ENCODE results near the gene NECTIN1. TPM values are rescaled to one million over a fixed set of nuclear protein-coding genes. Genes with fewer than 3 reads are reported as not detected.
A peak's percentile ranks its signal among the peaks of the same experiment; 100 is the strongest.

The NECTIN1 gene, protein sequence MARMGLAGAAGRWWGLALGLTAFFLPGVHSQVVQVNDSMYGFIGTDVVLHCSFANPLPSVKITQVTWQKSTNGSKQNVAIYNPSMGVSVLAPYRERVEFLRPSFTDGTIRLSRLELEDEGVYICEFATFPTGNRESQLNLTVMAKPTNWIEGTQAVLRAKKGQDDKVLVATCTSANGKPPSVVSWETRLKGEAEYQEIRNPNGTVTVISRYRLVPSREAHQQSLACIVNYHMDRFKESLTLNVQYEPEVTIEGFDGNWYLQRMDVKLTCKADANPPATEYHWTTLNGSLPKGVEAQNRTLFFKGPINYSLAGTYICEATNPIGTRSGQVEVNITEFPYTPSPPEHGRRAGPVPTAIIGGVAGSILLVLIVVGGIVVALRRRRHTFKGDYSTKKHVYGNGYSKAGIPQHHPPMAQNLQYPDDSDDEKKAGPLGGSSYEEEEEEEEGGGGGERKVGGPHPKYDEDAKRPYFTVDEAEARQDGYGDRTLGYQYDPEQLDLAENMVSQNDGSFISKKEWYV
- polyA plus RNA-seq (ENCODE audit: insufficient read length): 29.1 TPM

DNA sequence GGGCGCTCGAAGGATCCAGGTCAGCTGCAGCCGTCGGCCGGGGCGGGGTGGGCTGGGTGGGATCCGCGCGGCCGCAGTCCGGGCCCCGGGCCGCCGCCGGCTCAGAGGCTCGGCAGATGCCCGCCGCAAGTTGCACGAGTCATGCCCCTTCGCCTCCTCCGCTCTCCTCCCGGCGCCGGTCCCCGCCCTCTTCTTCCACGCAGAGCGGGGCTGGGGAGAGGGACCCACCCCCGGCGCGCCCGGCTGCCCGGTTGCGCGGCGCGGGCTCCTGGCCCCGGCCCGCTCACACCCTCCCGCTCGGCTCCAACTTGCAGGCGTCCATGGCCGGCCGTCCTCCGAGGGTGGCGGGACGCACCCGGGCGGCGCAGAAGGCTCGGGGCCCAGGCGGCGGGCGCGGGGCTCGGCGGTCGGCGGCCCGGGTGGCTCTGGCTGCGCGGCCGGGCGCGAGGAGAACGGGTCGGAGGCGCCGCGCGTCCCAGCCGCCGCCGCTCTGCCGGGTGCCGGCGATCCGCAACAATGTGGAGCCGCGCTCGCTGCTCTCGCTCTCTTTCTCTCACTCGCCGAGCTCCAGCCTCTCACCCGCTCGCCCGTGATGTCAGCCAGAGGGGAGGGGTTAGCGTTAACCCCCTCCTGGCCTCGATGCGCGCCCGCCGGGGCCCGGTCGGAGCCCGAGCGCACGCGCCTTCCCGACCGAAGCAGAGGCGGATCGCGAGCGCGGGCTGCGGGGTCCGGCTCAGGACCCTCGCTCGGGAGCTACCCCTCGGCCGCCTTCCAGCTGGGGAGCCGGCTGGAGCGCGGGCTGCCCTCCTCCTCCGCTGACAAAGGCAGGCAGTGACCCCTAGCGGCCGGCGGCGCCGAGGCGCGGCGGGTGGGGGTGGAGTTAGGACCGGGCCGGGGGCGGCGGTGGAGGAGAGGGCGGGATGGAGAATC is at the start of gene NECTIN1:
TSS of gene NECTIN1 (minus strand) at position 550 of the 930 bp plus-strand sequence. CDS start 647 bp downstream, outside the sequence.
- DNase-seq: peak; percentile 92

DNA sequence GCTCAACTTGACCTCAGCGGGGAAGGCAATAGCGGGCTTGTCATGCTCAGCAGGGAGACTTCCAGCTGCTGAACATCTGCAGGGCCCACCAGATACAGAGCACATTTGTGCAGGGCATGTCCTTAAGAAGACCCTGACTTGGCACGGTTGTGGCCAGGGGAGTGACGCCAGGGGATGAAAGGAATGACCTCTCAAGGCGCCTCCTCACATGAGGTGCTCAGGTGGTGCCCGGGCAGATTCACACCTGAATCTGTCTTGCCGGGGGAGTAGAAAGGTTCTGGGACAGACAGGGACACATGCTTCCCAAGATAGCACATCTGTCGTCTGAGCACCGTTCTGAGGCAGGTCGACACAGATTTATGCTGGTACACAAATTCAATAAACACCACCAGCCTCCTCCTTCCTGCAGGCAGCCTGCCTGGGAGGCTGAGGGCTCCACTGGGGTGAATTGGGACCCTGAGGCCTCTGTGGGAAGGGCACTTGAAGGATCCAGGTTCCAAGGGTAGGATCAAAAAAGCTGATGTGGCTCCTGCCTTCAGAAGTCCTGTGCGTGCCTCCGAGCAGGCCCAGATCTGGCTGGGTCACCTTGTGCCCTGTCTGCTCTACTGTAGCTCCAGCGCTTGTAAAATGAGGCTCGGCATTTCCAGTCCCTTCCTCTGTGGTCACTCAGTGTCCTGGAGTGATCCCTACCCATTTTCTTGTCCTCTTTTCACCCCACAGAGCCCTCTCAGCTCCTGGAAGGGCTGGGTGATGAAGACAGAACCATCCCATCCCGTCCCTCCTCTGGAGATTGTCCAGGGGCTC is 49.6 kb upstream of the NECTIN1 start:
- DNase-seq: no peak

- DNase-seq: no peak
These were observed 48.9 kb upstream of the NECTIN1 start for GRCh38 chr11:119777940-119778339.

DNA sequence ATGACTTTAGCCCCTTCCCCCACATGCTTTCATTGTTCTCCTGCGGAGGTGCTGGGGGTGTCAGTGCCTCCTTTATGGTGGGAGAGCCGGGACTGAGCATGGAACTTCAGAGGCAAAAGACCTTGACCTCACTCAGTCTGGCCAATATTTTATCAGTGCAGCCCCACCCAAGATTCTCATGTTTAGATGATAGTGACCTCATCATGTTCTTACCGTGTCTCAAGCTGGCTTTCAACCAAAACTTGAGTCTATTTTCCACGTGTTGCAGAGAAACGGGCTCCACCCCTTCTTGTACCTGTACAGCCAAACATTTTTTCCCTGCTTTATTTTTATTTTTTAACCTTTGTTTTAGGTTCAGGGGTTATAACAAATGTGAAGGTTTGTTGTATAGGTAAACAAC is 47.7 kb upstream of the NECTIN1 start:
- no peak for DNase-seq

- DNase-seq: no peak
These were observed 47.1 kb upstream of the NECTIN1 start for GRCh38 chr11:119776031-119776636.

DNA sequence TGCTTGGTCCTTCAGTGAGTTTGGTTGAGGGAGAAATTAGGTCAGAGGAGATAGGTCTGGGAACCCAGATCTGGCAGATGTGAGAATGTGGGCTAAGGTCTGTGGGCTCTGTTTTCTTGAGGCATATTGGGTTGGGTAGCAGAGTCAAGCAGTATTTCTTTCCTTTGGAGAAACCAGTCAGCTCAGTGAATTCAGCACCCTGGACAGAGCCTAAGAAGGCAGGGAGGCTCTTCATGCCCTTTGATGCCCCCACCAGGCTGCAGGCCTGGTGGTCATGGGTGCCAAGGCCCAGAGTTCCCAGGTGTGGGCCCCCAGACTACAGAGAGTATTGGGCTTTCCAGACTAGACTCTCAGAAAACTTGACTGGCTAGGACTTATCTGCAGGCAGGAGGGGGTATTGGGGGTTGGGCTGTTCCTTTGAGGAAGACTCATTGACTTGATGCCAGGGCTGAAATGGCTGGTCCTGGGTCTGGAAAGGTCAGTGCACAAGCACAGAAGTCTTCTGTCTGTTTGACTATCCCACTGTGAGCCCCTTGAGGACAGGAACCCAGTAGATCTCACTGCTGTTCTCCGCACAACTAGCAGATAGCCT is 45.3 kb upstream of the NECTIN1 start:
- DNase-seq: peak; percentile 33

GRCh38 chr11:119772641-119773415 is 43.8 kb upstream of the NECTIN1 start:
- no peak for DNase-seq

DNA sequence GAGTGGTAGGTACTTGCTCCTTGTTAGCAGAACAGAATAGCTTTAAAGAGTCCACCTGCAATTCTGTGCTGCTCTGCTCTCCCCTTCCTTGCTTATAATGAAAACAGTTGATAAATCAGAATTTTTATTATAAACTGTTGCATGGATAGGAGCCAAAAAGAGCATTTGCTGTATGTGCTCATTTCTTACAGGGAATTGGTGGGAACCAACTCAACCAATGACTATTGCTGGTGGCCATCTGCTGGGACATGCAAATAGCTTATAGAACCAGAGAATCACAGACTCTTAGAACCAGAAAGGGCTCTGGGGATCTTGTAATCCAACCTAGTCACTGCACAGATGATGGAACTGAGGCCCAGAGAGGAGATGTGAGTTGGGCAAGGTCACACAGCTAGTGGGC is 43.1 kb upstream of the NECTIN1 start:
- DNase-seq: no peak

DNA sequence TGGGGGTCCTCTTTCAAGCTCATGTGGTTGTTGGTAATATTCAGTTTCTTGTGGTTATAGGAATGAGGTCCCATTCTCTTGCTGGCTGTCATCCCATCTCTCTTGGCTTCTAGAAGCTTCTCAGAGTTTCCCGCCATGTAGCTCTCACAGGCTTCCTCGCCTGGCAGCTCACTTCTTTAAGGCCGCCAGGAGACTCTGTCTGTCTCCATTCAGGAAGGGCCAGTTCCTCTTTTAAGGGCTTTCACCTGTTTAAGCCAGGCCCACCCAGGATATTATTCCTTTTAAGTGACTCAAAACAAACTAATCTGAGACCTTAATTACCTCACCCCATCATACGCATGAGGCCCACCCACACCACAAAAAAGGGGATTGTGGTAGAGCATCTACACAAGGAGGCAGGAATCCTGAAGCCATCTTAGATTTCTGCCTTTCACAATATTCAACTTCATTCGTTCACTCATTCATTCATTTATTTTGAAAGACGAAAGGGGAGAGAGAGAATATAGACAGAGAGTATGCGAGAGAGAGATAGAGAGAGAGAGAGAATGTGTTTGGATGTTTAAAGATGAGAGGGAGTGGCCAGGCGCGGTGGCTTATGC is 42.3 kb upstream of the NECTIN1 start:
- no peak for DNase-seq

GRCh38 chr11:119765628-119766027 is 36.6 kb upstream of the NECTIN1 start:
- no peak for DNase-seq

DNA sequence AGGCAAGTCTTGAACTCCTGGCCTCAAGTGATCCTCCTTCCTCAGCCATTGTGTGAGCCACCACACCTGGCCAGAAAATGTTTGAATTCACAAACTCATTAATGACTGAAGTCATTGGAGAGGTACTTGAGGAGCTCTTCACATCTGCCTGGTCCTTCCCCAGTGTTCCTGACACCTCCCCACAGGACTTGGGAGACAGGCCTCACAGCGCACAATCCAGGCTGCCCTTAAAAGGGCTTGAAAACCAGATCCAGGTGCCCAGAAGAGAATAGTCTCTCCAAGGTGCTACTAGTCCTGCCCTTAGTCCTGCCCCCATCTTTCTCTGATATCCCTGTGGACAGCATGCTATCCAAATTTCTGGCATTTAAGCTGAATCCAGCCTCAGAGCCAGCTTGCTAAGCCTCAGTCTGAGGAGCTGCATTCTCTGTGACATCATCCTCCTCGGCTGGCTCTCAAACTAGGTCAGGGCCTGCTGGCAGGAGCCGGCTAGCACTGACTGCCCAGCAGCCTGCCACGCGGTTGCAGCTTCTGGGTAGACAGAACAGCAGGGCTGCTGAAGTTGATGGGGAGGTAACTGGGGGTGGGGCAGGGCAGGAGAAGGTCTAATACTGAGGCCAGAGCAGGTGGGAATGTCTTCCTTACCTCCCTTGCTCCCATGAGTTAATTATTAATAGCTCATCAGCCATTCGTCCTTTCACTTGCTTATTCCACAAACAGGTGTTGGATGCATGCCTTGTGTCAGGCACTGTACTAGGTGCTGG is 35.3 kb upstream of the NECTIN1 start:
- peak; percentile 48 for DNase-seq

DNA sequence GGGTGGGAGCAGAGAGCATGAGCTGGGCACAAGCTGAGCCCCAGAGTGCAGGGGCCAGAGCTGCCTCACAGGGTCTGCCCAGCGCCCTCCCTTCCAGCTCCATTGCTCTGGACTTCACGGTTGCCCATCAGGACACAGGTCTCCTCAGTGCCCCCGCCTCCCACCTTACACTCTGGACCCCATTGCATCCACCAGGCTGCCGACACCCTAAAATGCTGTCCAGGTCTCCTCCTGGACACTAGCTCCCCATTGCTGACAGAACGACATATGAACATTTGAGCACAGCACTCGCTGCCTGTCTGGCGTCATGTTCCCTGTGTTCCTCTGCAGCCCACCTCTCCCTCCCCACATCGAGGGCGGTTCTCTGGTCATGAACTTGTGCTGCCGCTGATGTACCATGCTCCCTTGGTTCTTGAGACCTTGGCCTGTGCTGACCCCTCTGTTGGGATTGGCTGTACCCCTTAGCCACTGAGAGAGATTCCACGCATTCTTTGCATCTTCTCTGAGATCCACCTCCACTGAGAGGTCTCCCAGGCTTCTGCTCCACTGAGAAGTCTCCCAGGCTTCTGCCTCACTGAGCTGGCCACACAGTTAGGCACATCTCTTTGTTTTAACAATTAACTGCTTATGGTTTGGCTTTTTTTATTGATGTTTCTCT is 34.2 kb upstream of the NECTIN1 start:
- DNase-seq: no peak

DNA sequence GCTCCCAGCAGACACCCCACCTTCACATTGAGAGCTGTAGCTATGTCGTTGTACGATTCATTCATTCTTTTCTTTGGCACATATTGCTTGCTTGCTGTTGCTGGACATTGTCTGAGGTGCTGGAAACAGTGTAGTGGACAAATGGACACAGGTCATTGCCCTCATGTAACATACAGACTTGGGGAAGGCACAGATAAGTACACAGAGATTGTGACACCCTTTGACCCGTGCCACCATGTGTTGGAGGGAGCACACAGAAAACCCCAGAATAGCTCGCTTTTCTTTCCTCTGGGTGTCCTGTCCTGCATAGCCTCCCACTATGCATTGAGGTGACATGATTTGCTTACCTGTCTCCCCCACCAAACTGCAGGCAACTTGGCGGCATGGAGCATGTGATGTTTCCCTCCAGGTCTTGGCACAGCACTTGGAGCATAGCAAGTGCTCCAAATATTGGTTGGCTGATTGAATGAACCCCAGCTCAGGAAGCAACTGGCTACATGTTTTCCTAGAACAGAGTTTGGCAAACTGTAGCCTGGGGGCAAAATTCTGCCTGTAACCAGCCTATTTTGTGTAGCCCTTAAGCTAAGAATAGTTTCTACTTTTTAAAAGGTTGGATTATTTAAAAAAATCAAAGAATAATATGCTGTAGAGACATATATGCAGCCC is 30.9 kb upstream of the NECTIN1 start:
- no peak for DNase-seq

- no peak for DNase-seq
These were observed 30.3 kb upstream of the NECTIN1 start for GRCh38 chr11:119759324-119759723.

DNA sequence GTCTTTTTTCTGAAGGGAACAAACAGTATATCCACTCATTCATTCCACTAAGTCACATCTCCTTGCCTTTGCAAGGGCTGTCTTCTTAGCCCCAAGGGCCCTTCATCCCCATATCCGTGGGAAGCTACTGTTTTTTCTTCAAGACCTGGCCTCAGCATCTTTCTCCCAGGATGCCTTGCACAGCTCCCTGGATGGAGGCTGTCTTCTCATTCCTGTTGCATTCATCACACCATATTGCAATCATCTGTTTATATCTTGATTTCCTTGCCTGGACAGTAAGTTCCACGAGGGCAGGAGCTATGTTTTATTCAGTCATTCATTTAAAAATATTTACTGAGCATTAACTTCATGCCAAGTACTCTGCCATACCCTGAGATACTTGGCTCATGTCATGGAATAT is 29.3 kb upstream of the NECTIN1 start:
- no peak for DNase-seq

GRCh38 chr11:119757378-119757777 is 28.4 kb upstream of the NECTIN1 start:
- no peak for DNase-seq

DNA sequence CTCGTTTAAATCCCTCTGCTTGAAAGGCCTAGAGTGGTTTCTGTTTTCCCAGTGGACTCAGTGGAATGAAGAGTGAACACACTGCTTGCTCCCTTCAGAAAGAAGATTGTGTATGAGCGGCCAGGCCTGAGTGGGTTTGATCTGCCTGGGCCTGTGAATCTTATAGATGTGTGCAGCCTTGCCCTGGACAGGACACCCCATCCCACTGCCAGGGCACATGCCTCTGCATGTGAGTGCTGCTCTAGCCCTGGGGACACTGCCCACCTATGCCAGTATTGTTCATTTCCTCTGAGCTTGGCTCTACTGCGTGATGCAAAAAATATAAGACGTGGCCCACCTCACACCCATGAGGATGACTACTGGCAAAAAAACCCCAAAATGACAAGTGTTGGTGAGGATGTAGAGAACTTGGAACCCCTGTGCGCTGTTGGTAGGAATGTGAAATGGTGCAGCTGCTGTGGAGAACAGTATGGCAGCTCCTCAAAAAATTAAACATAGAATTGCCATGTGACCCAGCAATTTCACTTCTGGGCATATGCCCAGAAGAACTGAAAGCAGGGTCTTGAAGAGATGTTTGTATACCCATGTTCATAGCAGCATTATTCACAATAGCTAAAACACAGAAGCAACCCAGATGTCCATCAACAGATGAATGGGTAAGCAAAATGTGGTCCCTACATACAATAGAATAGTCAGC is 27.3 kb upstream of the NECTIN1 start:
- no peak for DNase-seq

Measured in hindlimb muscle (tissue), 1 donor.